ENCODE measurements around the gene PALB2. TPM values are rescaled to one million over a fixed set of nuclear protein-coding genes. Genes with fewer than 3 reads are reported as not detected.
A peak's percentile ranks its signal among the peaks of the same experiment; 100 is the strongest.

The PALB2 gene
- total and polyA plus RNA-seq, 2 of the 13 experiments (the other 11 are each of a cell fraction or from before 2014, with no cell fraction given): 12.1 to 40.9 TPM

DNA sequence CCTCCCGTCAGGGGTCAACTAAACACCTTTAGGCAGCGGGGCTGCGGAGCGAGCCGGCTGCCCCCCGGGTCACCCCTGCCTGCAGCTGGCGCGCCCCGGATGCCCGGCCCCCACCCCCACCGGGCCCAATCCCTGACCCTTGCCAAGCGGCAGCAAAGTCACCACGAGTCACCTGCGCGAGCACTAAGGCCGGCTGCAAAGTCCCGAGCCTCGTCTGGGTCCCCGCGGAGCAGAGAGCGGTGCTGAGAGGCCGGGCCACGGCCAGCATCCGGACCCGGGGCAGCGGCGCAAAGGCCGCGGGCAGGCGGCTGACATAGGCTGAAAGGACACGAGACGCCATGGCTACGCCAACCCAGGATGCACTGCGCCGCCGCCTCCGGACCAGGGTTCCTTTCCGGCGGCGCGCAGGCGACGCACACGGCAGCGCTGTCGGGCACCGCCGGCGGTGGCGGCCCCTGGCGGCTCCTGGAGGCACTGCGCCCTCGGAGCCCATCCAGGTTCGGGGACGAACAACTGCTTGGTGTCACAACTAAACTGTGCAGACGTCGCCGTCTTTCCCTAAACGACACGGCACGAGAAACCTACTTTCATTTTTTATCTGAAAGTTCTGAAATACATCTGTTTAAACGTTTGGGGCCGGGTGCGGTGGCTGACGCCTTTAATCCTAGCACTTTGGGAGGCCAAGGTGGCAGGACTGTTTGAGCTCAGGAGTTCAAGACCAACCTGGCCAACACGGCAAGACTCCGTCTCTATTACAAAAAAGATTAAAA is 45.0 kb downstream of the PALB2 start, which contains the start of gene NDUFAB1 (continued):
- TF ChIP-seq, protein P1, sequence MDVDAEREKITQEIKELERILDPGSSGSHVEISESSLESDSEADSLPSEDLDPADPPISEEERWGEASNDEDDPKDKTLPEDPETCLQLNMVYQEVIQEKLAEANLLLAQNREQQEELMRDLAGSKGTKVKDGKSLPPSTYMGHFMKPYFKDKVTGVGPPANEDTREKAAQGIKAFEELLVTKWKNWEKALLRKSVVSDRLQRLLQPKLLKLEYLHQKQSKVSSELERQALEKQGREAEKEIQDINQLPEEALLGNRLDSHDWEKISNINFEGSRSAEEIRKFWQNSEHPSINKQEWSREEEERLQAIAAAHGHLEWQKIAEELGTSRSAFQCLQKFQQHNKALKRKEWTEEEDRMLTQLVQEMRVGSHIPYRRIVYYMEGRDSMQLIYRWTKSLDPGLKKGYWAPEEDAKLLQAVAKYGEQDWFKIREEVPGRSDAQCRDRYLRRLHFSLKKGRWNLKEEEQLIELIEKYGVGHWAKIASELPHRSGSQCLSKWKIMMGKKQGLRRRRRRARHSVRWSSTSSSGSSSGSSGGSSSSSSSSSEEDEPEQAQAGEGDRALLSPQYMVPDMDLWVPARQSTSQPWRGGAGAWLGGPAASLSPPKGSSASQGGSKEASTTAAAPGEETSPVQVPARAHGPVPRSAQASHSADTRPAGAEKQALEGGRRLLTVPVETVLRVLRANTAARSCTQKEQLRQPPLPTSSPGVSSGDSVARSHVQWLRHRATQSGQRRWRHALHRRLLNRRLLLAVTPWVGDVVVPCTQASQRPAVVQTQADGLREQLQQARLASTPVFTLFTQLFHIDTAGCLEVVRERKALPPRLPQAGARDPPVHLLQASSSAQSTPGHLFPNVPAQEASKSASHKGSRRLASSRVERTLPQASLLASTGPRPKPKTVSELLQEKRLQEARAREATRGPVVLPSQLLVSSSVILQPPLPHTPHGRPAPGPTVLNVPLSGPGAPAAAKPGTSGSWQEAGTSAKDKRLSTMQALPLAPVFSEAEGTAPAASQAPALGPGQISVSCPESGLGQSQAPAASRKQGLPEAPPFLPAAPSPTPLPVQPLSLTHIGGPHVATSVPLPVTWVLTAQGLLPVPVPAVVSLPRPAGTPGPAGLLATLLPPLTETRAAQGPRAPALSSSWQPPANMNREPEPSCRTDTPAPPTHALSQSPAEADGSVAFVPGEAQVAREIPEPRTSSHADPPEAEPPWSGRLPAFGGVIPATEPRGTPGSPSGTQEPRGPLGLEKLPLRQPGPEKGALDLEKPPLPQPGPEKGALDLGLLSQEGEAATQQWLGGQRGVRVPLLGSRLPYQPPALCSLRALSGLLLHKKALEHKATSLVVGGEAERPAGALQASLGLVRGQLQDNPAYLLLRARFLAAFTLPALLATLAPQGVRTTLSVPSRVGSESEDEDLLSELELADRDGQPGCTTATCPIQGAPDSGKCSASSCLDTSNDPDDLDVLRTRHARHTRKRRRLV (CRISPR knock-in tag; IDR thresholded peaks at IDR 0.05): 0 out of 2 replicates have a peak, but pooled peaks have one; percentile 75
- TF ChIP-seq SP4 (CRISPR knock-in tag; IDR thresholded peaks at IDR 0.05) (peak; percentile 95), SMAD1 (CRISPR knock-in tag; IDR thresholded peaks at IDR 0.05; ENCODE audit: borderline replicate concordance, low read depth) (peak; percentile 97; the same call in 1 of the 2 replicates), NCOA5 (CRISPR knock-in tag; IDR thresholded peaks at IDR 0.05) (0 out of 2 replicates have a peak, but pooled peaks have one; percentile 21), ZNF432 (CRISPR knock-in tag; IDR thresholded peaks at IDR 0.05; ENCODE audit: borderline replicate concordance) (no peak), CBX1 (IDR thresholded peaks at IDR 0.05; ENCODE audit: low read depth) (peak; percentile 98), CC2D1A (CRISPR knock-in tag; IDR thresholded peaks at IDR 0.05) (no peak; the same call in 1 of the 2 replicates), CBFB (CRISPR knock-in tag; IDR thresholded peaks at IDR 0.05) (peak; percentile 94), PTBP1 (IDR thresholded peaks at IDR 0.05; ENCODE audit: low read depth, low read length, poor library complexity, severe bottlenecking) (peak; percentile 30), ZFP90 (CRISPR knock-in tag; IDR thresholded peaks at IDR 0.05; ENCODE audit: borderline replicate concordance) (peak; percentile 92), SMARCE1 (IDR thresholded peaks at IDR 0.05; ENCODE audit: borderline replicate concordance) (no peak), REL (CRISPR knock-in tag; conservative IDR thresholded peaks at IDR 0.05) (no peak), MEIS2 (CRISPR knock-in tag; IDR thresholded peaks at IDR 0.05) (peak; percentile 95), MTF2 (CRISPR knock-in tag; IDR thresholded peaks at IDR 0.05; ENCODE audit: borderline replicate concordance) (no peak), ZNF569 (CRISPR knock-in tag; IDR thresholded peaks at IDR 0.05; ENCODE audit: borderline replicate concordance) (peak; percentile 68; the same call in 1 of the 2 replicates), BHLHE40 (IDR thresholded peaks at IDR 0.05; ENCODE audit: low read length) (peak; percentile 59; the same call in 1 of the 2 replicates)
- TF ChIP-seq, protein P2, sequence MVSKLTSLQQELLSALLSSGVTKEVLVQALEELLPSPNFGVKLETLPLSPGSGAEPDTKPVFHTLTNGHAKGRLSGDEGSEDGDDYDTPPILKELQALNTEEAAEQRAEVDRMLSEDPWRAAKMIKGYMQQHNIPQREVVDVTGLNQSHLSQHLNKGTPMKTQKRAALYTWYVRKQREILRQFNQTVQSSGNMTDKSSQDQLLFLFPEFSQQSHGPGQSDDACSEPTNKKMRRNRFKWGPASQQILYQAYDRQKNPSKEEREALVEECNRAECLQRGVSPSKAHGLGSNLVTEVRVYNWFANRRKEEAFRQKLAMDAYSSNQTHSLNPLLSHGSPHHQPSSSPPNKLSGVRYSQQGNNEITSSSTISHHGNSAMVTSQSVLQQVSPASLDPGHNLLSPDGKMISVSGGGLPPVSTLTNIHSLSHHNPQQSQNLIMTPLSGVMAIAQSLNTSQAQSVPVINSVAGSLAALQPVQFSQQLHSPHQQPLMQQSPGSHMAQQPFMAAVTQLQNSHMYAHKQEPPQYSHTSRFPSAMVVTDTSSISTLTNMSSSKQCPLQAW (CRISPR knock-in tag; IDR thresholded peaks at IDR 0.05): no peak; the same call in 1 of the 2 replicates
- TF ChIP-seq, protein P3, sequence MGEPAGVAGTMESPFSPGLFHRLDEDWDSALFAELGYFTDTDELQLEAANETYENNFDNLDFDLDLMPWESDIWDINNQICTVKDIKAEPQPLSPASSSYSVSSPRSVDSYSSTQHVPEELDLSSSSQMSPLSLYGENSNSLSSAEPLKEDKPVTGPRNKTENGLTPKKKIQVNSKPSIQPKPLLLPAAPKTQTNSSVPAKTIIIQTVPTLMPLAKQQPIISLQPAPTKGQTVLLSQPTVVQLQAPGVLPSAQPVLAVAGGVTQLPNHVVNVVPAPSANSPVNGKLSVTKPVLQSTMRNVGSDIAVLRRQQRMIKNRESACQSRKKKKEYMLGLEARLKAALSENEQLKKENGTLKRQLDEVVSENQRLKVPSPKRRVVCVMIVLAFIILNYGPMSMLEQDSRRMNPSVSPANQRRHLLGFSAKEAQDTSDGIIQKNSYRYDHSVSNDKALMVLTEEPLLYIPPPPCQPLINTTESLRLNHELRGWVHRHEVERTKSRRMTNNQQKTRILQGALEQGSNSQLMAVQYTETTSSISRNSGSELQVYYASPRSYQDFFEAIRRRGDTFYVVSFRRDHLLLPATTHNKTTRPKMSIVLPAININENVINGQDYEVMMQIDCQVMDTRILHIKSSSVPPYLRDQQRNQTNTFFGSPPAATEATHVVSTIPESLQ (CRISPR knock-in tag; conservative IDR thresholded peaks at IDR 0.05): peak; percentile 78
- TF ChIP-seq, protein P4, sequence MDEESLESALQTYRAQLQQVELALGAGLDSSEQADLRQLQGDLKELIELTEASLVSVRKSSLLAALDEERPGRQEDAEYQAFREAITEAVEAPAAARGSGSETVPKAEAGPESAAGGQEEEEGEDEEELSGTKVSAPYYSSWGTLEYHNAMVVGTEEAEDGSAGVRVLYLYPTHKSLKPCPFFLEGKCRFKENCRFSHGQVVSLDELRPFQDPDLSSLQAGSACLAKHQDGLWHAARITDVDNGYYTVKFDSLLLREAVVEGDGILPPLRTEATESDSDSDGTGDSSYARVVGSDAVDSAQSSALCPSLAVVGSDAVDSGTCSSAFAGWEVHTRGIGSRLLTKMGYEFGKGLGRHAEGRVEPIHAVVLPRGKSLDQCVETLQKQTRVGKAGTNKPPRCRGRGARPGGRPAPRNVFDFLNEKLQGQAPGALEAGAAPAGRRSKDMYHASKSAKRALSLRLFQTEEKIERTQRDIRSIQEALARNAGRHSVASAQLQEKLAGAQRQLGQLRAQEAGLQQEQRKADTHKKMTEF (CRISPR knock-in tag; IDR thresholded peaks at IDR 0.05): peak; percentile 99

Data from HepG2 (cell line).